K562 (cell line): ENCODE results near the gene NTRK2. TPM values are rescaled to one million over a fixed set of nuclear protein-coding genes. Genes with fewer than 3 reads are reported as not detected.

Experiments
- ATAC-seq: fragments of 200-7000 bp; cut with Tn5 transposase; 3 replicates; pipeline ENCODE4 v1.9.1; 2020; ENCODE audit warnings: moderate library complexity
- BruUV-seq: library from RNA; stranded (reverse); fragments of 400-500 nt; replicated peaks from 2 replicates; lab custom pipeline; 2021; lab: Mats Ljungman, UMichigan
- CTCF ChIA-PET: fragments of 300-600 bp; formaldehyde crosslinking; extraction: SDS; loops from one replicate; lab custom pipeline; 2021; ENCODE audit warnings: low intra/inter-chr PET ratio; lab: Yijun Ruan, JAX
- POLR2A ChIA-PET: fragments of 300-600, 350-650 bp; sonication (Branson Sonifier 250); formaldehyde crosslinking; extraction: SDS; loops from one replicate; lab custom pipeline; 2021; ENCODE audit warnings: antibody characterized with exemption, inconsistent platforms; lab: Yijun Ruan, JAX
- DNase-seq, 4 experiments: peaks; one replicate each; pipeline versions ENCODE4 v3.0.0 to v3.0.0-alpha.2; 2011 to 2018; ENCODE audit warnings: low spot score in 3 of 4, mixed read lengths in 3 of 4; ENCODE audit errors: extremely low read depth in 1 of 4
- FAIRE-seq: peaks from 2 replicates; lab custom pipeline; 2011; peaks lifted over from hg19 to GRCh38; lab: Jason Lieb, UNC
- H2AFZ ChIP-seq: 2 replicates; pipeline ENCODE4 v1.6.0; 2011; ENCODE audit warnings: low read depth, low read length, control low read depth, inconsistent platforms
- H3K27ac ChIP-seq: fragments of 200-600 bp; 3 replicates; pipeline ENCODE4 v1.8.0; 2011; ENCODE audit warnings: low read depth, mild to moderate bottlenecking, control low read depth, inconsistent platforms, low read length, moderate library complexity, mixed read lengths; ENCODE audit errors: extremely low read depth
- H3K27me3 ChIP-seq, 2 experiments: fragments of 300-600 bp in 1 of 2; 2 replicates in 1 of 2; 3 replicates in 1 of 2; pipeline versions ENCODE4 v1.6.0 to v1.8.0; 2011; ENCODE audit warnings: inconsistent platforms in 2 of 2, low read length in 2 of 2, mild to moderate bottlenecking in 1 of 2, mixed read lengths in 1 of 2, moderate library complexity in 1 of 2; ENCODE audit not compliant: control insufficient read depth in 2 of 2, insufficient read depth in 2 of 2
- H3K36me3 ChIP-seq: fragments of 300-600 bp; 3 replicates; pipeline ENCODE4 v1.8.0; 2011; ENCODE audit warnings: mild to moderate bottlenecking, low read length, inconsistent platforms; ENCODE audit not compliant: control insufficient read depth, insufficient read depth
- H3K4me1 ChIP-seq, 2 experiments: fragments of 200-600 bp in 1 of 2; replicated peaks in 1 of 2; 2 replicates in 1 of 2; 3 replicates in 1 of 2; pipeline versions ENCODE4 v1.5.1 to v1.8.0; 2011; ENCODE audit warnings: inconsistent platforms in 2 of 2, low read length in 2 of 2, mild to moderate bottlenecking in 1 of 2, mixed read lengths in 1 of 2, moderate library complexity in 1 of 2; ENCODE audit not compliant: control insufficient read depth in 2 of 2, insufficient read depth in 2 of 2
- H3K4me2 ChIP-seq: 2 replicates; pipeline ENCODE4 v1.6.1; 2011; ENCODE audit warnings: low read length, control low read depth, inconsistent platforms, mixed read lengths; ENCODE audit not compliant: insufficient read depth
- H3K4me3 ChIP-seq: fragments of 200-600 bp; sonication (generic), shearing (Covaris generic); 2 replicates; pipeline ENCODE4 v1.5.1; 2016; ENCODE audit warnings: control low read depth, inconsistent platforms
- H3K79me2 ChIP-seq: fragments of 200-600 bp; 3 replicates; pipeline ENCODE4 v1.8.0; 2011; ENCODE audit warnings: low read length, inconsistent platforms; ENCODE audit not compliant: control insufficient read depth, insufficient read depth
- H3K9ac ChIP-seq, 2 experiments: 2 replicates each; pipeline versions ENCODE4 v1.6.0 to v1.6.1; 2011; ENCODE audit warnings: low read depth in 2 of 2, low read length in 2 of 2, control low read depth in 1 of 2, inconsistent platforms in 1 of 2, mild to moderate bottlenecking in 1 of 2, mixed read lengths in 1 of 2; ENCODE audit not compliant: insufficient read depth in 1 of 2
- H3K9me1 ChIP-seq: one replicate; pipeline ENCODE4 v1.6.0; 2011; ENCODE audit warnings: inconsistent platforms, mild to moderate bottlenecking, low read length, moderate library complexity; ENCODE audit not compliant: control insufficient read depth, insufficient read depth
- H3K9me3 ChIP-seq: replicated peaks from 2 replicates; pipeline ENCODE4 v1.5.1; 2011; ENCODE audit warnings: low read depth, low read length, inconsistent platforms; ENCODE audit not compliant: control insufficient read depth, insufficient read depth
- H4K20me1 ChIP-seq: replicated peaks from 2 replicates; pipeline ENCODE4 v1.6.1; 2011; ENCODE audit warnings: low read length, inconsistent platforms, mixed read lengths; ENCODE audit not compliant: control insufficient read depth, insufficient read depth
- DLX4 ChIP-seq: fragments of 250-450 bp; sonication (Bioruptor Pico); IDR thresholded peaks from 2 replicates; pipeline ENCODE4 v1.6.1; 2021; ENCODE audit warnings: mild to moderate bottlenecking
- E2F5 ChIP-seq: sonication (generic); formaldehyde crosslinking; IDR thresholded peaks from 2 replicates; pipeline ENCODE4 v1.8.0; 2022; ENCODE audit warnings: mild to moderate bottlenecking, missing genetic modification reagents
- GABPA ChIP-seq: fragments of 200-800 bp; sonication (Bioruptor generic); conservative IDR thresholded peaks from 2 replicates; pipeline ENCODE4 v1.6.1; 2016; ENCODE audit warnings: low read depth, missing genetic modification characterization, missing compliant biosample characterization
- ID3 ChIP-seq, 2 experiments: fragments of 250-450 bp in 1 of 2; fragments of 450-650 bp in 1 of 2; sonication (Bioruptor Pico) in 1 of 2; IDR thresholded peaks; 2 replicates each; pipeline versions ENCODE4 v1.6.1 to v1.8.0; 2016 to 2021; ENCODE audit warnings: mild to moderate bottlenecking in 2 of 2, moderate library complexity in 2 of 2, missing compliant biosample characterization in 1 of 2, missing genetic modification characterization in 1 of 2
- KLF16 ChIP-seq: IDR thresholded peaks from 2 replicates; pipeline ENCODE4 v1.6.1; 2016; ENCODE audit warnings: antibody characterized with exemption
- LCOR ChIP-seq: sonication (generic); formaldehyde crosslinking; IDR thresholded peaks from 2 replicates; pipeline ENCODE4 v1.8.0; 2022; ENCODE audit warnings: mild to moderate bottlenecking, missing genetic modification reagents
- NCOA2 ChIP-seq, 2 experiments: fragments of 450-650 bp; IDR thresholded peaks; 2 replicates each; pipeline ENCODE4 v1.6.1; 2018; ENCODE audit warnings: mild to moderate bottlenecking in 2 of 2, moderate library complexity in 1 of 2; ENCODE audit not compliant: partially characterized antibody in 2 of 2
- POLR2A ChIP-seq: fragments of 450-650 bp; conservative IDR thresholded peaks from 2 replicates; pipeline ENCODE4 v1.6.1; 2016
- SMARCC2 ChIP-seq: fragments of 450-650 bp; IDR thresholded peaks from 2 replicates; pipeline ENCODE4 v1.6.1; 2017; ENCODE audit warnings: antibody characterized with exemption, moderate library complexity, mild to moderate bottlenecking, low read depth
- SPI1 ChIP-seq: IDR thresholded peaks from 2 replicates; pipeline ENCODE4 v1.6.1; 2011; ENCODE audit warnings: low read depth, low read length, control low read depth, borderline replicate concordance
- SRSF7 ChIP-seq: fragments of 200-400 bp; formaldehyde crosslinking; optimal IDR thresholded peaks from 2 replicates; pipeline ENCODE3; 2017; ENCODE audit warnings: mild to moderate bottlenecking, low read depth, low read length
- ZEB2 ChIP-seq: fragments of 450-650 bp; IDR thresholded peaks from 2 replicates; pipeline ENCODE4 v1.6.1; 2016
- ZNF584 ChIP-seq: fragments of 200-800 bp; sonication (Bioruptor generic); IDR thresholded peaks from 2 replicates; pipeline ENCODE4 v1.6.1; 2016; ENCODE audit warnings: low read depth, mild to moderate bottlenecking, missing genetic modification characterization, missing compliant biosample characterization
- WGBS: fragments of 100-300 bp; shearing (Covaris generic); methylation state at CpG from one replicate; pipeline ENCODE4 v1.1.6; 2016; ENCODE audit warnings: low coverage, mixed read lengths; ENCODE audit not compliant: insufficient coverage; ENCODE audit errors: missing lambda C conversion rate; 5-methylcytosine and 5-hydroxymethylcytosine counted together
- in situ Hi-C: fragments of 300-500 bp; cut with MboI; formaldehyde crosslinking; loops from 4 replicates; pipeline ENCODE4 v1.15.0; 2018; ENCODE audit warnings: inconsistent platforms, mixed read lengths
- intact Hi-C: fragments of 100-400 bp; cut with micrococcal nuclease; formaldehyde crosslinking; loops from 2 replicates; pipeline ENCODE4 v1.14.2; 2022
- polyA plus RNA-seq, 8 experiments: library from polyadenylated mRNA; depleted of rRNA in 4 of 8; stranded (reverse) in 5 of 8; unstranded in 3 of 8; fragments of >200 nt; fragmentation: Nextera tagmentation in 2 of 8; fragmentation: Illumina TruSeq in 1 of 8; extraction: Ambion mirVana in 2 of 8; extraction: Trizol in 1 of 8; gene quantifications; 2 replicates each; pipeline versions ENCODE4 v1.2.1 to v1.2.3, GENCODE V29; 2011 to 2014; ENCODE audit warnings: inconsistent platforms in 1 of 8, missing spikeins in 1 of 8
- total RNA-seq, 7 experiments: library from RNA; depleted of rRNA in 6 of 7; stranded (reverse); fragments of >200 nt in 6 of 7; fragmentation: Illumina TruSeq in 2 of 7; extraction: Trizol in 2 of 7; gene quantifications; 2 replicates each; pipeline versions ENCODE4 v1.2.1 to v1.2.3, GENCODE V29; 2011 to 2021; ENCODE audit warnings: low replicate concordance in 1 of 7

Gene NTRK2
- total and polyA plus RNA-seq, 9 of the 15 experiments (the other 6 are each of a cell fraction or from before 2014, with no cell fraction given) = not detected

- no TSS peak for BruUV-seq
- no peak overlapping the region for H3K27ac ChIP-seq
- ATAC-seq (no peak), DNase-seq (no peak)
- in situ Hi-C loops = no loop called here
- H3K9me3 ChIP-seq = no peaks in the 10 kb centered on the region
- WGBS = 0% methylated on average over 1 of the region's 1 CpG
- POLR2A ChIA-PET = no interaction called here
- no peaks in the 10 kb centered on the region for H3K4me1 ChIP-seq
- TF ChIP-seq SMARCC2 = no peak
- TF ChIP-seq KLF16 = no peak
- TF ChIP-seq ZEB2 = no peak
- no peak for TF ChIP-seq NCOA2 (IDR thresholded peaks at IDR 0.05; ENCODE audit: partially characterized antibody in 2 of 2)
- no peak for TF ChIP-seq SPI1
- no peak for TF ChIP-seq E2F5 (CRISPR knock-in tag)
- TF ChIP-seq LCOR (CRISPR knock-in tag) = no peak
- no peak for TF ChIP-seq DLX4 (CRISPR knock-in tag)
- no peak for TF ChIP-seq POLR2A
- TF ChIP-seq ID3 (CRISPR knock-in tag; IDR thresholded peaks at IDR 0.05) = no peak
- TF ChIP-seq ID3 (tag; IDR thresholded peaks at IDR 0.05) = no peak
- TF ChIP-seq GABPA (tag) = no peak
- no peak for TF ChIP-seq SRSF7
- no peak for TF ChIP-seq ZNF584 (CRISPR knock-in tag)
- TF ChIP-seq, all 486 proteins: peak for 0
- Histone ChIP-seq H3K4me2 (no peak overlapping the region), H3K27me3 (no peaks in the 10 kb centered on the region), H4K20me1 (no peaks in the 10 kb centered on the region), H3K4me3 (no peak overlapping the region), H3K79me2 (no peaks in the 10 kb centered on the region), H3K9me1 (no peaks in the 10 kb centered on the region), H2AFZ (no peak overlapping the region), H3K36me3 (no peaks in the 10 kb centered on the region), H3K9ac (no peak overlapping the region)
- no peak for FAIRE-seq
- CTCF ChIA-PET = no interaction called here
- intact Hi-C loops = no loop called here
Measured at GRCh38 chr9:84758817-84759216, 89.3 kb downstream of the NTRK2 start.
